GM21367 (cell line): ENCODE data around the gene CYP8B1.
A peak's percentile ranks its signal among the peaks of the same experiment; 100 is the strongest.
"Not testable (repeated sequence)": the region's sequence is repeated elsewhere in the genome, so short reads cannot be mapped to it uniquely, and the experiment has no call there.

Experiments
- ATAC-seq: cut with Tn5 transposase; IDR thresholded peaks from one replicate; pipeline ENCODE4 v1.9.1; 2021; ENCODE audit not compliant: unreplicated experiment

The CYP8B1 gene

GRCh38 chr3:42887084-42887483 lies 11.4 kb upstream of the CYP8B1 start:
- no peak for ATAC-seq

DNA sequence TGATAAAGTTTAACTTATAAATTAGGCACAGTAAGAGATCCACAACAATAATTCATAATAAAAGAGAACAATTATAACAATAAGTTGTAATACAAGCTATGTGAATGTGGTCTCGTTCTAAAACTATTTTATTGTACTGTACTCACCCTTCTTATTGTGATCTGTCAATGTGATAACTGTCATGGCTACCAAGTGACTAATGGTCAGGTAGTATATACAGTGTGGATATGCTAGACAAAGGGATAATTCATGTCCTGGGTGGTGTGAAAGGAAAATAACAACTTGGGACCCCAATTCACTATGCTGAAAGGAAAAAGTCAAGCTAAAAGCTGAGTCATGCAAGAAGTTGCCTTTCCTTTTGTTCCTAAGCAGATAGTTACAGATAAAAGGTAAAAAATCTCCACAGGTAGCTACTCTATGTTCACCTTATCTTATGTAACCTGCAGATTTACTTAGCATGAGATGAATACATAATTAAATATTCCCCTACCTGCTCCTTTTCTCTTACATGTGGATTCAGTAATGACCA lies 10.7 kb upstream of the CYP8B1 start:
- ATAC-seq: no peak

- no peak for ATAC-seq
Observed at GRCh38 chr3:42884324-42884723, 8.6 kb upstream of the CYP8B1 start.

DNA sequence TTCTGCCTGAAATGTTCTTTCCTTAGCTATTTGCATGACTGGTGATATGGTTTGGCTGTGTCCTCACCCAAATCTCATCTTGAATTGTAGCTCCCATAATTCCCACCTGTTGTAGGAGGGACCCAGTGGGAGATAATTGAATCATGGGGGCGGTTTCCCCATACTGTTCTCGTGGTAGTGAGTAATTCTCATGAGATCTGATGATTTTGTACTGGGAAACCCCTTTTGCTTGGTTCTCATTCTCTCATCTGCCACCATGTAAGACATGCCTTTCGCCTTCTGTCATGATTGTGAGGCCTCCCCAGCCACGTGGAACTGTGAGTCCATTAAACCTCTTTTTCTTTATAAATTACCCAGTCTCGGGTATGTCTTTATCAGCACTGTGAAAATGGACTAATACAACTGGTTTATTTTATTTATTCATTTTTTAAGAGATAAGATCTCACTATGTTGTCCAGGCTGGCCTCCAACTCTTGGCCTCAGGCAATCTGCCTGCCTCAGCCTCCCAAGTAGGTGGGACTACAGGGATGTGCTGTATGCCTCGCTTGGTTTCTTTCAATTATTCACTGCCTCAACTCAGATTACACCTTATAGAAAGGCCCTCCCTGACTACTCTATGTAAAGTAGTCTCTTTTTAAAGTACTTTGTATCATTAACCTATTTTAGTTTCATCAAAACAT lies 7.7 kb upstream of the CYP8B1 start:
- ATAC-seq: not testable (repeated sequence)

DNA sequence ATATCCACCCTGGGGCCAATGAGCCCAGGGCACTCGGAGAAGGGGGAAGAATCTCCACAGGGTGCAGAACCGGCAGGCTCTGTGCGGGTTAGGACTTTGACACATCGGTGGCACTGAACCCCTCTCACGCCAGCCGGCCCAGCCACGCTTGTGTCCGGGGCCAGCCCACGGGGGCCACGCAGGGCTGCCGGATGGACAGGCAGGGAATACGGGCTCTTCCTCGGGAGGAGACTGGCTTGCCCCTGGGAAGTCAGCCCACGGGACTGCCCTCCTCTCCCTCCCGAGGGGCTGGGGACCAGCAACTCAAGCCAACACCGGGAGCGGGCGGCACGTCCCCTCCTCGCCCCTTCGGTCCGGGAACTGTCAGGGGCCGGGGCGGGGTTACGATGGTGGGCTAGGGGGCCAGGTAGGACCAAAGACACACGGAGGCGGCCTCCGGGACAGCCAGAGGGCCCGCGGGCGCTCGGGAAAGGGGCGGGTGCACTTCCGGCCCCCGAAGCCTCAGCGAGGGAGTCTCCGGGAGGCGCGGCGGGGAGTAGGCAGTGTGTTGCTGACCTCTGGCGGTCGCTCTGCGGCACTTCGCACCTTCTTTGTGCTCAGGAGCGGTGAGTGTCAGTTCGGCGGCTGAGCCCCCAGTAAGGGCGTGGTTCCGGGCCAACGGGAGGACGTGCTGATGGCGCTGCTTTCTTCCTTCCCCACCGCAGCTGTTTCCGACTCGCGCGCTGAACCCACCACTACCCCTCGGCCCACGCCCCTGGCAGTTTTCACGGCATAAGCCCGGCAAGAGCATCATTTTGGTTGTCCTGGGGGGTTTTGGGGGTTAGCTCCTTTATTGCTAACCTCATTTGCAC lies 5.1 kb upstream of the CYP8B1 start:
- ATAC-seq: peak; percentile 84

DNA sequence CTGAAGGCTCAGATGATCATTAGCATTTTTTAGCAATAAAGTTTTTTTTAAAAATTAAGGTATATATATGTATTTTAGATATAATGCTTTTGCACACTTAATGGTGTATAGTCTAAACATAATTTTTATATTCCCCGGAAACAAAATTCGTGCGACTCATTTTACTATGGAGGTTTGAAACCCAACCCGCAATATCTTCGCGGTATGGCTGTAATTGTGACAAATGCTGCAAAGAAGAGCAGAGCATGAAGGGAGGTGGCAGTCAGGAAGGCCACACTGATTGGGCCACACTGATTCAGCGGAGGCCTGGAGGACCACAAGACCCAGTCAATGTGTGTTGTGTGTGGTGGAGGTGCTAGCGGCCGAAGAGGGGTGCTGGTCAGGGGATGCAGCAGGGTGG lies 4.5 kb upstream of the CYP8B1 start:
- ATAC-seq: no peak

GRCh38 chr3:42877881-42878280 lies 2.2 kb upstream of the CYP8B1 start:
- no peak for ATAC-seq

GRCh38 chr3:42876940-42877720 lies 1.5 kb upstream of the CYP8B1 start:
- no peak for ATAC-seq

- no peak for ATAC-seq
Observed at GRCh38 chr3:42876401-42876800, 722 bp upstream of the CYP8B1 start.

DNA sequence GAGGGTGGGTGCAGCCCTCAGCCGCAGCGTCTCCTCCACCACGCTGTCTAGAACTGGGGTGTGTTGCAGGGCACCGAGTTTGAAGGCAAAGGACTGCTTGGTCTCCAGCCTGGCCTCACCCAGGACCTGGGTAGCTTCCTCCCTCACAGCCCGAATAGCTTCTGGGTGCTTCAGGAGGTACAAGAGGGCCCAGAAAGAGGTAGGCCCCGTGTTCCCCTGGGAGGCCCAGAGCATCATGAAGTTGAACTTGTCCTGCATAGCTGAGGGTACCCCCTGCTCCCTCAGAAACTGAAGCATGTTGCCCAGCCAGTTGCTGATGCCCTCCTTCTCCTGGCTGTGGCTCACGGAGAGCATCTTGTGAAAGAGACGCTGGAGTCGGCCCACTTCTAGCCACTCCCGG lies 930 bp downstream of the CYP8B1 start:
- no peak for ATAC-seq

GRCh38 chr3:42873221-42873982 lies 2.3 kb downstream of the CYP8B1 start:
- ATAC-seq: no peak

- no peak for ATAC-seq
Observed at GRCh38 chr3:42872718-42873117, 3.0 kb downstream of the CYP8B1 start.

GRCh38 chr3:42871592-42872196 lies 4.0 kb downstream of the CYP8B1 start:
- ATAC-seq: no peak

DNA sequence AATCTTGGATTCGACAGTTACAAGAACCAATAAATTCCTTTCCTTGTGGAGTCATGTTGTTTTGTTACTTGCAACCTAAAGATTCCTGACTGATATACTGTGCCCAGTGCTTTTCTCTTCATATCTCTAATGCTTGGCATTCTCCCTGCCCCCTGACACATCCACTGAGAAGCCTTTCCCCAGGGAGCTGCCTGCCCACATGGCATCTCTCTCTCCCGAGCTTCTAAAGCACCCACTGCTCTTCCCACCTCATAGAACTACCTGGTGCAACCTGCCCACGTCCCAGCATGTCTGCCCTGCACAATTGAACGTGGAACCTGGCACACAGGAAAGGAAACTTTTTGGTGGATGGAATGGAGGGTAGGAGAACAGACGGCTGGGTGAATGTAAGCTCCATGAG lies 6.8 kb downstream of the CYP8B1 start:
- ATAC-seq: no peak

- no peak for ATAC-seq
Observed at GRCh38 chr3:42867138-42867537, 8.5 kb downstream of the CYP8B1 start.

GRCh38 chr3:42865256-42865655 lies 10.4 kb downstream of the CYP8B1 start:
- ATAC-seq: no peak

DNA sequence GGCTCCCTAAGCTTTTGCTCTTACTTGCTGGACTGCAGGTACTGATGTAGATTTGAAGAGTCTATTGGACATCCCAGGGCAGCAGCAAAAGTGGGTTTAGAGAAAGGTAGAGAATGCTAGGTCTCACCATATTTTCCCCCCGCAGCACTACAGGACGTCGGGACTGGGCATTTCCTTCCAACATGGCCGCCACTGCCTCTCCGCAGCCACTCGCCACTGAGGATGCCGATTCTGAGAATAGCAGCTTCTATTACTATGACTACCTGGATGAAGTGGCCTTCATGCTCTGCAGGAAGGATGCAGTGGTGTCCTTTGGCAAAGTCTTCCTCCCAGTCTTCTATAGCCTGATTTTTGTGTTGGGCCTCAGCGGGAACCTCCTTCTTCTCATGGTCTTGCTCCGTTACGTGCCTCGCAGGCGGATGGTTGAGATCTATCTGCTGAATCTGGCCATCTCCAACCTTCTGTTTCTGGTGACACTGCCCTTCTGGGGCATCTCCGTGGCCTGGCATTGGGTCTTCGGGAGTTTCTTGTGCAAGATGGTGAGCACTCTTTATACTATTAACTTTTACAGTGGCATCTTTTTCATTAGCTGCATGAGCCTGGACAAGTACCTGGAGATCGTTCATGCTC lies 11.2 kb downstream of the CYP8B1 start:
- ATAC-seq: no peak

DNA sequence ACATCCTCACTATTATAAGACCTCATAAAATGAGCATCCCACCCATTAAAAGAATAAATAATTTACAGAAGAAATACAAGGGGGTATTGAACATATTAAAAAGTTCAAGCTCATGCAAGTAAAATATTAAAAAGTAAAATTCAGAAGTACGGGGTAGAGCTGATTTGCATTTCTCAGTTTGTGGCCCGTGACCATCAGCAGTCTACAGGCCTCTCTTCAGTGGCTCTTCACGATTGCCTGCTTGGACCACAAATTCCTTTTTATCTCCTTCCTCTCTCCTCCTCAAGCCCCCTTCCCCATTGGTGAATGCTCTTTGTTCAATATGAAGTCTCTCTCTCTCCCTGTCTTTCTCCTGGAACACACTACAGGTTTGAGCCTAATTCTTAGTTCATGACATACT lies 19.1 kb downstream of the CYP8B1 start:
- no peak for ATAC-seq

- no peak for ATAC-seq
Observed at GRCh38 chr3:42855547-42856380, 19.9 kb downstream of the CYP8B1 start.
